Thymus (tissue), 11 donors: ENCODE measurements around the gene UQCC3. TPM values are rescaled to one million over a fixed set of nuclear protein-coding genes. Genes with fewer than 3 reads are reported as not detected.

ENCODE experiments used
- DNase-seq, 9 donors: peaks; one replicate each; pipeline ENCODE4 v3.0.0-alpha.2; 2013; ENCODE audit warnings: low spot score in 9 of 9, low read depth in 6 of 9, missing footprints in 1 of 9
- H3K27ac ChIP-seq, 2 donors: one replicate each; pipeline ENCODE4 v1.5.1; 2013; ENCODE audit warnings: control low read depth in 1 of 2, low read depth in 1 of 2, low read length in 1 of 2, mild to moderate bottlenecking in 1 of 2, moderate library complexity in 1 of 2
- H3K27me3 ChIP-seq, 2 donors: one replicate each; pipeline ENCODE4 v1.5.1; 2013; ENCODE audit warnings: low read length in 1 of 2; ENCODE audit not compliant: control insufficient read depth in 2 of 2, insufficient read depth in 1 of 2
- H3K36me3 ChIP-seq, 2 donors: one replicate each; pipeline ENCODE4 v1.5.1; 2013; ENCODE audit warnings: low read length in 1 of 2, mild to moderate bottlenecking in 1 of 2, moderate library complexity in 1 of 2; ENCODE audit not compliant: control insufficient read depth in 2 of 2, insufficient read depth in 2 of 2
- H3K4me1 ChIP-seq, 2 donors: one replicate each; pipeline ENCODE4 v1.5.1; 2013; ENCODE audit warnings: low read length in 2 of 2; ENCODE audit not compliant: control insufficient read depth in 2 of 2, insufficient read depth in 2 of 2
- H3K4me3 ChIP-seq, 2 donors: one replicate each; pipeline ENCODE4 v1.5.1; 2013; ENCODE audit warnings: low read length in 2 of 2, control low read depth in 1 of 2, mild to moderate bottlenecking in 1 of 2
- H3K9me3 ChIP-seq, 2 donors: one replicate each; pipeline ENCODE4 v1.5.1; 2013; ENCODE audit warnings: low read length in 1 of 2, mild to moderate bottlenecking in 1 of 2; ENCODE audit not compliant: control insufficient read depth in 2 of 2, insufficient read depth in 1 of 2
- WGBS: extraction: QIAGEN DNeasy Blood & Tissue Kit; methylation state at CpG from one replicate; pipeline ENCODE4 v1.1.7; 2013; 5-methylcytosine and 5-hydroxymethylcytosine counted together
- polyA plus RNA-seq: library from polyadenylated mRNA; stranded (reverse); fragments of 200-250 nt; gene quantifications from one replicate; pipeline ENCODE4 v1.2.3, GENCODE V29; 2013
- total RNA-seq: library from RNA; stranded (reverse); fragments of 120-200 nt; gene quantifications from one replicate; pipeline ENCODE4 v1.2.4, GENCODE V29; 2013
- donor health status: healthy.

UQCC3 gene
- total and polyA plus RNA-seq, 2 donors = 11.8 to 19.3 TPM

DNA sequence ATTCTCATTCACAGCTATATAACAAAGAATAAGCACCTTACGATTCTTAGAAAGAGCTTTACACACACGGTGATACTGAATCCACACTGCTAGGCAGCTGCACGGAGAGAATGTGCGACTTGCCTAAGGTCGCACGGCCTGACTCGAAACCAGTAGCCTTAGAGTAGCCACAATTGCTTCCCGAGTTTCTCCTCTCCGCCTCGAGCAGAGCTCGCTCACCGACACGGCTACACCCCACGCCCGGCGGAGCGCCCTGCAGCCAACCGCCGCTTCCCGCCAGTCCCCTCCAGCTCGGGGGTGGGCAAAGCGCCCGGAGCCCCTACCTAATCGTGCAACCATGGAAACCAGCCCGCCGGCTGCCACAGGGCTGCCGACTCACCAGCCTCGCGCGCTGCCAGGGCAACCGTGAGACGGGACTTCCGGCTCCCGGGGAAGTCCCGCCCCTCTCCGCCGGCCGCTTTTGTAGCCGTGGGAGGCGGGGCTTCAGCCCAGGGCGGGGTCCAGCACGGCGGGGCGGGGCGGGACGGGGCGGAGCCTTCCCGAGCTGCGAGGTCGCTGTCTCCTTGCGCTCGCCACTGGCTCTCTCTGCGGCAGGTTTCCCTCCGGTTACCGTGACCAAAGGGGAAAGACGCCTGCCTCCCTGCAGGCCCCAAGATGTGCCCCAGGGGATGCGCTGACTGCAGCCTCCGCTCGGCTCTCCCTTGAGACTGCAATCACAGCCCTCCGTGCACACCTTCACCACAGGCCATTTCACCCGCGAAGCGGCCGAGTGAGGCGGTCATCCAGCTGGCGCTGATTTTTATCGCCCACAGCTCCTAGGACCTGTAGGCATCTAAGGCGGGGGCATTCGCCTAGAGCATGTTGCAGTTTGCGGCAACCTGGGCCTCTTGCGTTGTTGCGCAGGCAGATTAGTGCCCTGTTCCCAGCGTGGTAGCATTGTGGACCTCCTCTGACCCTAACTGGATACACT, 34.7 kb downstream of the UQCC3 start:
- Histone ChIP-seq H3K9me3 (no peaks in the 10 kb centered on the region), H3K4me3 (peak overlapping the region; percentile 64 to 75), H3K27ac (peak overlapping the region; percentile 76 to 82), H3K27me3 (no peaks in the 10 kb centered on the region), H3K4me1 (peaks cover 22 to 49% of the 10 kb centered on the region in 2 donors), H3K36me3 (peaks cover 10 to 19% of the 10 kb centered on the region in 2 donors)
- peak in 8 of 9 donors; percentile 77 to 95 (median 88) for DNase-seq
- 11% methylated on average over 73 of the region's 73 CpGs for WGBS

DNA sequence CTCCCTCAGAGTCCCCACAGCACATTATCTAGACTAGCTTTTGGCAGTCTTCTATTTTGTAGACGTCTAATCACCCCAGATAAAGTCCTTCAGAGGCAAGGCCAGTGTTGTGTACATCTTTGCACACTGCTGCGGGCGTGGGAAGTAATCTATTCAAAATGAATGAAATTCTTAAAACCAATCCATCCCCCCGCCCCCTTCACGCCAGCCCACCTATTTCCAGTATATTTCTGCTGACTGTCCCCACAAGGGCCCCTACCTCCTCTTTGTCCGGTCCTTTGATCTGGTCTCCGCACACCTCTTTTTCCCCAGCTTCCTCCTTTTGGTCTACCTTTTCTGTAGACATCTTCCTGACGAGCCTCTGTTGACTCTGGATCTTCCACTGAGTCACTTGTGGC, 35.4 kb downstream of the UQCC3 start:
- Histone ChIP-seq H3K36me3 (peaks cover 13 to 23% of the 10 kb centered on the region in 2 donors), H3K27me3 (no peaks in the 10 kb centered on the region), H3K27ac (peak overlapping the region in 1 of 2 donors; percentile 21), H3K4me1 (peaks cover 22 to 49% of the 10 kb centered on the region in 2 donors), H3K4me3 (peak overlapping the region; percentile 64 to 75), H3K9me3 (no peaks in the 10 kb centered on the region)
- 95% methylated on average over 8 of the region's 8 CpGs for WGBS
- DNase-seq = no peak

DNA sequence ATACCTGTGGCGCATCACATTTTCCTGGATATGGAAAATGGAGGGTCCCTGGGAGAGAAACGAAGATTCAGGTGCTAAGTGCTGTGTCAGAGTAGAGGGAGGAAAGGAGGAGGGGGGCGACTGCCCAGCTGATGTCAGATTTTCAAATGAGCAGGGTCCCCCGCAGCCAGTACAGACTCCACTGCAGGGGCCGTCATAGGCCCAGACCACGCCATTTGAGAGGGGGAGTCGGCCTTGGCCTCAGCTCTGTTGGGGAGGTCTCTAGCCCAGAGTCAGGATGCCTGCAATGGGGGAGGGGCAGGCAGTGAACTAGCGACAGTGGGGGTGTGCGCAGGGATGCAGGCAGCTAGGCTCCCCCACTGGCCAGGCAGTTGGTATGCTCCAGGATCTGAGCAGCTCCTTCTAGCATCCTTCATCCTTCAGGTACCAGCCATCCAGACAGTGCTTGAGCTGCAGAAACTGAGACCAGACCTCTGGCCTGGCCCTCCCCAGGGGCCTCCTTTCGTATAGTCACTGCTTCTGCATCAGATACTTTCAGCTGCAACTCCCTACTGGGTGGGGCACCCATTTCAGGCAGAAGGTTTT, 35.9 kb downstream of the UQCC3 start, which contains the start of the genes BSCL2 and GNG3:
Gene BSCL2, minus strand, starts transcription at position 148 of the 585 bp plus-strand sequence. CDS start 229 bp downstream, outside the sequence.
Gene GNG3, plus strand, starts transcription at position 400 of the 585 bp plus-strand sequence. CDS start 620 bp downstream, outside the sequence.
- peak in 1 of 9 donors; percentile 34 for DNase-seq
- H3K36me3 ChIP-seq = peaks cover 12 to 26% of the 10 kb centered on the region in 2 donors
- H3K4me1 ChIP-seq = peaks cover 22 to 49% of the 10 kb centered on the region in 2 donors
- H3K27me3 ChIP-seq = no peaks in the 10 kb centered on the region
- WGBS = 89% methylated on average over 10 of the region's 10 CpGs
- H3K4me3 ChIP-seq = peak within 1 kb of the TSS; percentile 77 to 82
- no peaks in the 10 kb centered on the region for H3K9me3 ChIP-seq
- H3K27ac ChIP-seq = peak within 1 kb of the TSS; percentile 98 to 99

DNA sequence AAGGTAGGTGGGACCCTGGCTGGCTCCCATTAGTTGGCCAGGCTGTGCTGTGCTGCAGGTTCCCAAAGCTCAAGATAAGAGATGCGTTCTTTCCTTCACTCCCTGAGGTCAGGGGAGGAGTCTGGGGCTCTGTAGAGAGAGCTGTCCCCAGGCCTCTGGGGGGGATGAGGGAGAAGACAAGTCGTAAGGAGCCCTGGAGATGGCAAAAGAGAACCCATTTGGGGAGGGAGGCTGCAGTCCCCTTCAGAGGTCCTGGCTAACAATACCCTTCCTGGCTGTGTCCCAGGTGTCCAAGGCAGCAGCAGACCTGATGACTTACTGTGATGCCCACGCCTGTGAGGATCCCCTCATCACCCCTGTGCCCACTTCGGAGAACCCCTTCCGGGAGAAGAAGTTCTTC, 36.9 kb downstream of the UQCC3 start:
- 91% methylated on average over 5 of the region's 5 CpGs for WGBS
- H3K27me3 ChIP-seq = no peaks in the 10 kb centered on the region
- peak overlapping the region; percentile 98 to 99 for H3K27ac ChIP-seq
- H3K4me3 ChIP-seq = peak overlapping the region; percentile 77 to 82
- H3K9me3 ChIP-seq = no peaks in the 10 kb centered on the region
- H3K36me3 ChIP-seq = peaks cover 13 to 33% of the 10 kb centered on the region in 2 donors
- H3K4me1 ChIP-seq = peaks cover 22 to 49% of the 10 kb centered on the region in 2 donors
- DNase-seq = peak in 1 of 9 donors; percentile 28

DNA sequence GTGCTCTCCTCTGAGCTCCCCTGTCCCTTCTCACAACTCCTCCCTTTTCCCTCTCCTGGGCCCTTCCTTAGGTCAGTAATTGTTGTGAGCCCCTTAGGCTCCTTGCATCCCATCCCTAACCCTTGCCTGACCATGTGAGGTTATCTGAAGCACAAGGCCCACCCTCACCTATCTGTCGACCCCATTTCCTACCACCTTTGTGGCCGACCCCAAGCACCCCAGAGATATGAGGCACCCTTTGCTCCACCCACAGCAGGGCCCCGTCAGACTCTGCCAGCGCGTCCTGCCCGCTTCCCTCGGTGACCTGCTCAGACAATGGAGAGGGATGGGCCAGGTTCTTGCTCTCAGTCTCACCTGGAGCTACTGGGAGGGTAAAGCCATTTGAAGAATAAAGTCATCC, 37.3 kb downstream of the UQCC3 start:
- WGBS = under 1% methylated on average over 7 of the region's 7 CpGs
- DNase-seq = peak in 1 of 9 donors; percentile 54
- H3K9me3 ChIP-seq = no peaks in the 10 kb centered on the region
- peak overlapping the region; percentile 77 to 82 for H3K4me3 ChIP-seq
- no peaks in the 10 kb centered on the region for H3K27me3 ChIP-seq
- peaks cover 22 to 49% of the 10 kb centered on the region in 2 donors for H3K4me1 ChIP-seq
- H3K27ac ChIP-seq = peak overlapping the region; percentile 98 to 99
- H3K36me3 ChIP-seq = peaks cover 17 to 37% of the 10 kb centered on the region in 2 donors

DNA sequence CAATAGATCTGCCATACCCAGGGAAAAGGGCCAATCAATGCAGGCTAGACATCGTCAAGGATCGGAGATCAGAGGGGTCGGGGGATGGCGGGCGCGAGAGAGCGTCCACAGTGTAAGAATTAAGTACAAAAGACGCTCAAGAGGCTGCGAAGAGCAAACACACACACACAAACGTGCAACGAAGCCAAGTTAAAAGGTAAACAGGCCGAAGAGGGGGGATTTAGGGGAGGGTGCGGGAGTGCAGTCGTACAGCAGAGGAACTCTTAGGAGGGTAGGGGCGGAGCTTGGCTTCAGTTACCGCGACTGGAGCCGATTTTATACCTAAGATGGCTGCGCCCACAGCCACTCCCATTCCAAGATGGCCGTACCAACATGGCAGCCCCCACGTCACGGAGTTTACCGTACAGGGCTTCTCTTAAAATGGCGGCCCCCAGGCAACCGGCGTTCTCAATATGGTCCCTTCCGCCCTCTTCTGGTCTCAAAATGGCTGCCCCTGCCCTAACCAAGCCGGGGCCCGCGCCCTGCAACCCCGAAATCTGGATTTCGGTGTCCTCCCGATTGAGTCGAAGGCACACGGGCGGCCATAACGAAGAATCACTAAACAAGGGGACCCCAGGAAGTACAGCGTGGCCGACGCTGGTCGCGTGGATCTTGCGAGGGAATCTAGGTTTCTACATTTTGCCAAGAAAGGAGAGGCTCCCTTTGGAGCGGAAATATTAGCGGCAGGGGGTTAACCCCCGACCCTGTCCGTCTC, 38.0 kb downstream of the UQCC3 start:
- Histone ChIP-seq H3K27me3 (no peaks in the 10 kb centered on the region), H3K4me3 (peak overlapping the region; percentile 77 to 82), H3K4me1 (peaks cover 22 to 49% of the 10 kb centered on the region in 2 donors), H3K9me3 (no peaks in the 10 kb centered on the region), H3K36me3 (peaks cover 24 to 44% of the 10 kb centered on the region in 2 donors), H3K27ac (peak overlapping the region; percentile 98 to 99)
- DNase-seq = peak; percentile 93 to 99 (median 97)
- WGBS = 2% methylated on average over 47 of the region's 47 CpGs

DNA sequence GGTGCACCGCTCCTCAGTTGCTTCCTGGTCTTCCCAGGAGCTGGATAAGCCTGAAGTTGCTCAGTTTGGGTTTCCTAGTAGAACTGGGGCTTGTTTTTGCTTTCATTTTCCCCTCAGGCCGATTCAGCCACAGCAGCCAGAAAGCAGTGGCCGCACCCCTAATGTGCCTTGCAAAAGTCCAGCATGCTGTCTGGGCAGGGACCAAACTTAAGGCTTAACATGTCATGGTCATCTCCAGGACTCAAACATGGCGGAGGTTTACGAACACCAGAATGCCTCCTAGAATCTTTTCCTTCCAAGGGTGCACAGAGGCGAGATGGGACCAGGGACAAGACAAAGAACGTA, 38.5 kb downstream of the UQCC3 start:
- peaks cover 22 to 49% of the 10 kb centered on the region in 2 donors for H3K4me1 ChIP-seq
- H3K27ac ChIP-seq = peak overlapping the region; percentile 96 to 98
- peak overlapping the region; percentile 77 to 82 for H3K4me3 ChIP-seq
- no peak for DNase-seq
- 68% methylated on average over 7 of the region's 7 CpGs for WGBS
- H3K36me3 ChIP-seq = peaks cover 29 to 49% of the 10 kb centered on the region in 2 donors
- H3K9me3 ChIP-seq = no peaks in the 10 kb centered on the region
- H3K27me3 ChIP-seq = no peaks in the 10 kb centered on the region

DNA sequence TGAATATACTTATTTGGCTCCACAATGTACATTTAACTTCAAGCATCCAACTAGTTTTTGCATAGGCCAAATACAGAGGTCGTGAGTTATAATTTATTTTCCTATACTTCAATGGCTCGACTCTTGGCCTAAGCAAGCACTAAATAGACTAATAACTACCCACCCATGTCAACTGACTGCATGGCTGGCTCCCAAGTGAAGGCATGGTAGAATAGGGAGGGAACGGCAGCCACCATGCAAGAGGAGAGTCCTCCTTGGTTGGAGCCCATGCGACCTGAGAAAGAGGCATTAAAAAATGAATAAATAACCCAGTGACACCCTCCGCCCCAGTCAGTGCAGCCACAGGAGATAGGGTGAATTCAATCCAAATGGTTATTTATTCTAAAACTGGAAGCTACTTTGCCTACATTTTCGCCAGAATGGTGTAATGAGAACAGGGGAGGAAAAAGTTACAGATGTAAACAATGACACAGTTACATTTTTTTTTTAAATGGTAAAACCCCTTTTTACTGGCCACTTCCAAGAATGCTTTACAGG, 40.9 kb downstream of the UQCC3 start:
- Histone ChIP-seq H3K9me3 (peaks cover 0 to 3% of the 10 kb centered on the region in 2 donors), H3K27ac (no peak overlapping the region), H3K36me3 (peaks cover 48 to 72% of the 10 kb centered on the region in 2 donors), H3K4me3 (no peak overlapping the region), H3K27me3 (no peaks in the 10 kb centered on the region), H3K4me1 (peaks cover 16 to 28% of the 10 kb centered on the region in 2 donors)
- 94% methylated on average over 6 of the region's 6 CpGs for WGBS
- no peak for DNase-seq
